Stomach (tissue), 9 donors: ENCODE measurements around the gene LGALS14. TPM values are rescaled to one million over a fixed set of nuclear protein-coding genes. Genes with fewer than 3 reads are reported as not detected.

Source experiments
- DNase-seq, 2 donors: peaks; one replicate each; pipeline versions ENCODE4 v3.0.0 to v3.0.0-alpha.2; 2013 to 2019
- H3K27ac ChIP-seq, 5 donors: fragments of 200-600 bp in 4 of 5; sonication (generic) in 4 of 5; one replicate each; pipeline ENCODE4 v1.5.1; 2013 to 2019; ENCODE audit warnings: mild to moderate bottlenecking in 1 of 5, moderate library complexity in 1 of 5
- H3K27me3 ChIP-seq, 3 donors: fragments of 200-600 bp; sonication (generic); one replicate each; pipeline ENCODE4 v1.5.1; 2017 to 2019; ENCODE audit warnings: mixed run types in 1 of 3
- H3K36me3 ChIP-seq, 4 donors: fragments of 200-600 bp; sonication (generic); 1 replicate in 3 of 4; 2 replicates in 1 of 4; pipeline ENCODE4 v1.5.1; 2016 to 2019
- H3K4me1 ChIP-seq, 4 donors: fragments of 200-600 bp; sonication (generic); one replicate each; pipeline ENCODE4 v1.5.1; 2016 to 2019
- H3K4me3 ChIP-seq, 4 donors: fragments of 200-600 bp; sonication (generic) in 3 of 4; one replicate each; pipeline ENCODE4 v1.5.1; 2016 to 2019; ENCODE audit warnings: mild to moderate bottlenecking in 1 of 4
- H3K9me3 ChIP-seq, 4 donors: fragments of 200-600 bp; sonication (generic); one replicate each; pipeline ENCODE4 v1.5.1; 2016 to 2019
- EP300 ChIP-seq: sonication (generic); formaldehyde crosslinking; IDR thresholded peaks from one replicate; pipeline ENCODE4 v1.6.1; 2017; ENCODE audit warnings: antibody characterized with exemption
- POLR2A ChIP-seq, 4 donors: fragments of 450-650 bp; IDR thresholded peaks; one replicate each; pipeline ENCODE4 v1.6.1; 2016; ENCODE audit warnings: antibody characterized with exemption in 4 of 4, control low read depth in 2 of 4, mild to moderate bottlenecking in 1 of 4, moderate library complexity in 1 of 4
- POLR2AphosphoS5 ChIP-seq, 3 donors: sonication (generic); formaldehyde crosslinking; IDR thresholded peaks; one replicate each; pipeline ENCODE4 v1.6.1; 2016; ENCODE audit warnings: antibody characterized with exemption in 3 of 3
- WGBS, 5 donors: extraction: QIAGEN DNeasy Blood & Tissue Kit in 3 of 5; methylation state at CpG; one replicate each; pipeline versions ENCODE4 v1.1.5 to v1.1.7; 2013 to 2018; 5-methylcytosine and 5-hydroxymethylcytosine counted together
- intact Hi-C: fragments of 100-400 bp; cut with DNase I; formaldehyde crosslinking; loops from one replicate; pipeline ENCODE4 v1.15.1; 2023; ENCODE audit warnings: low total_unique reads
- polyA plus RNA-seq, 3 donors: library from polyadenylated mRNA; stranded (reverse); fragments of 200-250 nt; gene quantifications; one replicate each; pipeline ENCODE4 v1.2.3, GENCODE V29; 2013
- total RNA-seq, 5 donors: library from RNA; depleted of rRNA; stranded (reverse); fragments of >200 nt; gene quantifications; one replicate each; pipeline versions ENCODE4 v1.1.0 to v1.2.3, GENCODE V29; 2014 to 2016
- TF ChIP-seq, protein P1 (sequence below), 7 experiments: fragments of 450-650 bp in 4 of 7; fragments of 200-600 bp in 3 of 7; sonication (generic) in 3 of 7; IDR thresholded peaks; one replicate each; pipeline ENCODE4 v1.5.1; 2016 to 2019; ENCODE audit warnings: antibody characterized with exemption in 7 of 7, control low read depth in 2 of 7, mild to moderate bottlenecking in 1 of 7
- donor health status: healthy with polysubstance abuse.
- donor health status: Bipolar disorder and iron deficiency.
- donor health status: healthy.

LGALS14 gene
- total and polyA plus RNA-seq, 8 donors, result not detected

DNA sequence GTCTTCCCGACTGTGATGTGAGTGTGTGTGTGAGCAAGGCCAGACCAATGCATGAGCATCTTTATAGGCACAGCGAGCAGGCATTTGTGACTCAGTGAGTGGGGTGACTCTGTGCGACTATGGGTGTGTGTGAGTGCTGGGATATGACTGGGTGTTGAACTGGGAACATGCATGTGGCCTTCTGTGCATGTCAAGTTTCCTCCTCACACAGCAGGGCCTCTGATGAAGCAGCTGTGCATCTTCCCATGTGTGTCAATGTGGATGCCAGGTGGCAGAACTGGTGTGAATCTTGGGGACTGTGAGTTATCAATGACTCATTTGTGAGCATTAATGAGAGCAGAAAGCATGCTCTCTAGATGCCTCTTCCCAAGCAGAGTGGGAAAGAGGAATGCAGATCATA is 12.1 kb upstream of the LGALS14 start:
- intact Hi-C loops, result no loop called here
- WGBS, 5 donors, result 75 to 91% (median 87%) methylated on average over 3 of the region's 3 CpGs

DNA sequence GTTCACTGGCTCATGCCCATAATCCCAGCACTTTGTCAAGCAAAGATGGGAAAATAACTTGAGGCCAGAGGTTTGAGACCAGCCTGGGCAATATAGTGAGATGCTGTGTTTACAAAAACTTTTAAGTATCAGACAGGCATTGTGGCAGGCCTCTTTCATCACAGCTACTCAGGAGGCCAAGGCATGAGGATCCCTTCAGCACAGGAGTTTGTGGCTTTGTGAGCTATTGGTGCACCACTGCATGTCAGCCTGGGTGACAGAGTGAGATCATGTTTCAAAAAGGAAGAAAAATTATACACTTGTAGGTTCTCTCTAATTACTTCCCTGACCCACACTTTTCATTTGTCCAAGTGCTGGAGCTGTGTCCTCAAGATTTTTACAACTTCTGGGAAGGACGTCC is 11.5 kb upstream of the LGALS14 start:
- TF ChIP-seq EP300, result no peak
- TF ChIP-seq POLR2AphosphoS5 (IDR thresholded peaks at IDR 0.05), result no peak
- no peak for TF ChIP-seq POLR2A (IDR thresholded peaks at IDR 0.05)
- TF ChIP-seq, protein P1, sequence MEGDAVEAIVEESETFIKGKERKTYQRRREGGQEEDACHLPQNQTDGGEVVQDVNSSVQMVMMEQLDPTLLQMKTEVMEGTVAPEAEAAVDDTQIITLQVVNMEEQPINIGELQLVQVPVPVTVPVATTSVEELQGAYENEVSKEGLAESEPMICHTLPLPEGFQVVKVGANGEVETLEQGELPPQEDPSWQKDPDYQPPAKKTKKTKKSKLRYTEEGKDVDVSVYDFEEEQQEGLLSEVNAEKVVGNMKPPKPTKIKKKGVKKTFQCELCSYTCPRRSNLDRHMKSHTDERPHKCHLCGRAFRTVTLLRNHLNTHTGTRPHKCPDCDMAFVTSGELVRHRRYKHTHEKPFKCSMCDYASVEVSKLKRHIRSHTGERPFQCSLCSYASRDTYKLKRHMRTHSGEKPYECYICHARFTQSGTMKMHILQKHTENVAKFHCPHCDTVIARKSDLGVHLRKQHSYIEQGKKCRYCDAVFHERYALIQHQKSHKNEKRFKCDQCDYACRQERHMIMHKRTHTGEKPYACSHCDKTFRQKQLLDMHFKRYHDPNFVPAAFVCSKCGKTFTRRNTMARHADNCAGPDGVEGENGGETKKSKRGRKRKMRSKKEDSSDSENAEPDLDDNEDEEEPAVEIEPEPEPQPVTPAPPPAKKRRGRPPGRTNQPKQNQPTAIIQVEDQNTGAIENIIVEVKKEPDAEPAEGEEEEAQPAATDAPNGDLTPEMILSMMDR (IDR thresholded peaks at IDR 0.05), result no peak
- DNase-seq, result no peak
- WGBS, 5 donors, result 63 to 79% (median 72%) methylated on average over 1 of the region's 1 CpG
- peaks cover 0 to 16% (median 12%) of the 10 kb centered on the region in 4 donors for H3K9me3 ChIP-seq
- H3K4me3 ChIP-seq, result no peak overlapping the region
- H3K36me3 ChIP-seq, result no peaks in the 10 kb centered on the region
- H3K27me3 ChIP-seq, result peaks cover 0 to 28% (median 0%) of the 10 kb centered on the region in 3 donors
- H3K27ac ChIP-seq, result no peak overlapping the region
- intact Hi-C loops, result no loop called here
- no peaks in the 10 kb centered on the region for H3K4me1 ChIP-seq

More for the DNA sequence above, 12.1 kb upstream of the LGALS14 start:
- peaks cover 0 to 28% (median 0%) of the 10 kb centered on the region in 3 donors for H3K27me3 ChIP-seq
- H3K4me1 ChIP-seq, result no peaks in the 10 kb centered on the region
- no peak overlapping the region for H3K27ac ChIP-seq
- H3K36me3 ChIP-seq, result no peaks in the 10 kb centered on the region
- DNase-seq, result no peak
- TF ChIP-seq, protein P1 (IDR thresholded peaks at IDR 0.05), result no peak
- TF ChIP-seq EP300, result no peak
- TF ChIP-seq POLR2AphosphoS5 (IDR thresholded peaks at IDR 0.05), result no peak
- no peak for TF ChIP-seq POLR2A (IDR thresholded peaks at IDR 0.05)
- no peak overlapping the region for H3K4me3 ChIP-seq
- H3K9me3 ChIP-seq, result peaks cover 0 to 16% (median 12%) of the 10 kb centered on the region in 4 donors

DNA sequence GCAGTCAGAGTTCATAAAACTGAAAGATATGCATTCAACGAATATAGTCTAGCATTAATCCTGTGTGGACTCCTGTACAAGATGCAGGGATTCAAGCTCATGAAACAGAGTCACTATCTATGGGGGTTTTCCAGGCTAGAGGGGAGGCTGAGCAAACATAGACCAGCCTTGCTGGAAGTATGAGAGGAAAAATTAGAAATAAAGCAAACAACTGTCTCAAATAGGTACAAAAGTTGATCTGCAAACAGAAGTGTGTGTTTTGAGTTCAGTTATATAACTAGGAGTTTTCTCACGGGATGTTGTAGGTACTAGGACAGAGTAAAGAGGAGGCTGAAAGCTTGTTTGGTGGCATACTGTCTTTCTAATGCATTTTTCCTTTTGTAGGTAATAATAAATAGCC is 8.5 kb upstream of the LGALS14 start:
- Histone ChIP-seq H3K9me3 (no peaks in the 10 kb centered on the region), H3K4me3 (no peak overlapping the region), H3K4me1 (no peaks in the 10 kb centered on the region), H3K27me3 (peaks cover 0 to 44% (median 0%) of the 10 kb centered on the region in 3 donors), H3K36me3 (no peaks in the 10 kb centered on the region), H3K27ac (no peak overlapping the region)
- TF ChIP-seq POLR2AphosphoS5 (IDR thresholded peaks at IDR 0.05) (no peak), EP300 (no peak), POLR2A (IDR thresholded peaks at IDR 0.05) (no peak)
- TF ChIP-seq, protein P1 (IDR thresholded peaks at IDR 0.05), result no peak
- no peak for DNase-seq
- intact Hi-C loops, result no loop called here
- 41 to 65% (median 58%) methylated on average over 2 of the region's 2 CpGs for WGBS, 5 donors

DNA sequence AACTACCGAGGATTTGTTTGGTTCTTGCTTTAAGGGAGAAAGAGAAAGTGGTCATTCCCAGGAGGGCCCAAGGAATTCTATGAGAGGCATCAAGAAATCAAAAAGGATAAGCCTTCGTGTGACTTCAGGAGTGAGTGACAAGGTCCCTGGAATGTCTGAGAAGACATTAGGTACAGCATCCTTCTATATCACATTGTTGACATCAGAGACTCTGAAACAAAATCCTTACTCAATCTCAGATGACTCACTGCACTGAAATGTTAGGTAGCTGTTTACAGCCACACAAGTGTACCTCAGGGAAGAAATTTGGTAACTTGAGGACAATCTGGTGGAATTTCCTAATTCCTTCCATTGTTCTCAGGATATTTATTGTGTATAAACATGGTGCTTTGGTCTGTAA is 7.9 kb upstream of the LGALS14 start:
- WGBS, 5 donors, result 55 to 79% (median 68%) methylated on average over 2 of the region's 2 CpGs
- TF ChIP-seq POLR2AphosphoS5 (IDR thresholded peaks at IDR 0.05) (no peak), POLR2A (IDR thresholded peaks at IDR 0.05) (no peak), EP300 (no peak)
- TF ChIP-seq, protein P1 (IDR thresholded peaks at IDR 0.05), result no peak
- Histone ChIP-seq H3K36me3 (no peaks in the 10 kb centered on the region), H3K4me3 (no peak overlapping the region), H3K27me3 (peaks cover 0 to 48% (median 0%) of the 10 kb centered on the region in 3 donors), H3K27ac (no peak overlapping the region), H3K4me1 (no peaks in the 10 kb centered on the region), H3K9me3 (no peaks in the 10 kb centered on the region)
- intact Hi-C loops, result no loop called here
- no peak for DNase-seq
